Fibroblast of lung (primary cell): Measurements from ENCODE around the gene PADI1. TPM values are rescaled to one million over a fixed set of nuclear protein-coding genes. Genes with fewer than 3 reads are reported as not detected.

Source experiments
- DNase-seq, 2 donors: peaks; one replicate each; pipeline versions ENCODE4 v3.0.0 to v3.0.0-alpha.2; 2010; ENCODE audit warnings: low read depth in 2 of 2
- H2AFZ ChIP-seq: 2 replicates; pipeline ENCODE4 v1.5.1; 2012; ENCODE audit warnings: low read length, control low read depth, inconsistent platforms
- H3K27ac ChIP-seq: 2 replicates; pipeline ENCODE4 v1.5.1; 2011; ENCODE audit warnings: low read length, control low read depth; ENCODE audit not compliant: insufficient read depth
- H3K27me3 ChIP-seq: 2 replicates; pipeline ENCODE4 v1.5.1; 2011; ENCODE audit warnings: mild to moderate bottlenecking, low read length; ENCODE audit not compliant: control insufficient read depth, insufficient read depth
- H3K36me3 ChIP-seq: 2 replicates; pipeline ENCODE4 v1.5.1; 2011; ENCODE audit warnings: low read length; ENCODE audit not compliant: control insufficient read depth, insufficient read depth
- H3K4me1 ChIP-seq: 2 replicates; pipeline ENCODE4 v1.5.1; 2011; ENCODE audit warnings: low read length; ENCODE audit not compliant: control insufficient read depth, insufficient read depth; ENCODE audit errors: extremely low read depth
- H3K4me2 ChIP-seq: 2 replicates; pipeline ENCODE4 v1.5.1; 2011; ENCODE audit warnings: low read length, control low read depth; ENCODE audit not compliant: insufficient read depth; ENCODE audit errors: extremely low read depth
- H3K4me3 ChIP-seq, 4 experiments: fragments of 200-600 bp in 1 of 4; sonication (generic) in 1 of 4; replicated peaks in 1 of 4; 2 replicates each; pipeline ENCODE4 v1.5.1; 2011 to 2016; ENCODE audit warnings: low read length in 4 of 4, low read depth in 3 of 4, mild to moderate bottlenecking in 3 of 4, control low read depth in 2 of 4, inconsistent platforms in 1 of 4, mixed read lengths in 1 of 4; ENCODE audit not compliant: insufficient read depth in 1 of 4; ENCODE audit errors: control extremely low read depth in 1 of 4
- H3K79me2 ChIP-seq: 2 replicates; pipeline ENCODE4 v1.5.1; 2012; ENCODE audit warnings: mild to moderate bottlenecking, low read length, inconsistent platforms; ENCODE audit not compliant: control insufficient read depth, insufficient read depth
- H3K9ac ChIP-seq: 2 replicates; pipeline ENCODE4 v1.5.1; 2011; ENCODE audit warnings: mild to moderate bottlenecking, low read length, control low read depth; ENCODE audit not compliant: insufficient read depth
- H3K9me3 ChIP-seq: 2 replicates; pipeline ENCODE4 v1.5.1; 2012; ENCODE audit warnings: low read depth, low read length; ENCODE audit not compliant: control insufficient read depth, insufficient read depth
- H4K20me1 ChIP-seq: 2 replicates; pipeline ENCODE4 v1.5.1; 2011; ENCODE audit warnings: low read length; ENCODE audit not compliant: control insufficient read depth, insufficient read depth; ENCODE audit errors: extremely low read depth
- EZH2 ChIP-seq: IDR thresholded peaks from 2 replicates; pipeline ENCODE4 v1.5.1; 2012; ENCODE audit warnings: low read length, control low read depth, mild to moderate bottlenecking; ENCODE audit errors: missing control alignments
- polyA plus RNA-seq, 2 donors: library from polyadenylated mRNA; depleted of rRNA in 1 of 2; stranded (reverse) in 1 of 2; unstranded in 1 of 2; fragments of >200 nt; gene quantifications; 2 replicates each; pipeline ENCODE4 v1.2.1, GENCODE V29; 2011 to 2012; ENCODE audit warnings: missing spikeins in 1 of 2
- total RNA-seq: library from RNA; depleted of rRNA; stranded (reverse); fragments of >200 nt; gene quantifications from 2 replicates; pipeline ENCODE4 v1.2.1, GENCODE V29; 2014
- TF ChIP-seq, protein P1 (sequence below), 2 donors: IDR thresholded peaks in 1 of 2; conservative IDR thresholded peaks in 1 of 2; 1 replicate in 1 of 2; 2 replicates in 1 of 2; pipeline ENCODE4 v1.5.1; 2011 to 2012; ENCODE audit warnings: low read length in 2 of 2, control low read depth in 1 of 2, inconsistent platforms in 1 of 2, low read depth in 1 of 2, mild to moderate bottlenecking in 1 of 2

Gene PADI1
- total and polyA plus RNA-seq, 2 donors (not counting 1 experiment from before 2014, with no cell fraction given) = not detected

DNA sequence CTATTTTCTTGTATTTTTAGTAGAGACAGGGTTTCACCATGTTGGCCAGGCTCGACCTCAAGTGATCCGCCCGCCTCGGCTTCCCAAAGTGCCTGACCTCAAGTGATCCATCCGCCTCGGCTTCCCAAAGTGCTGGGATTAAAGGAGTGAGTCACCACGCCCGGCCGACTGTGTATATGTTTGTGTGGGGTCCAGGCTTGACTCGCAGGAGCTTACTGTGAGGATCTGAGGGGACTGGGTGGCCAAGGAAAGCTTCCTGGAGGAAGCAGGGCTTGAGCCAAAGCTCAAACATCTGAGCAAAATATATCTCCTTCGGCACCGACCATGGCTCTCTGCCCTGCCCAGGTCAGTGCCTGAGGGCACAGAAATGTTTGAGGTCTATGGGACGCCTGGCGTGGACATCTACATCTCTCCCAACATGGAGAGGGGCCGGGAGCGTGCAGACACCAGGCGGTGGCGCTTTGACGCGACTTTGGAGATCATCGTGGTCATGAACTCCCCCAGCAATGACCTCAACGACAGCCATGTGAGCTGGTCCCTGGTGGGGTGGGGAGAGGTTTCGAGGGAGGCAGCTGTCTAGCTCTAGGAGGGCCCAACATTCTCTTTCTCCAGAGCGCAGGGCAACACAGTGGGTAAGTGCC lies 54.4 kb downstream of the PADI1 start:
- Histone ChIP-seq H3K9me3 (no peaks in the 10 kb centered on the region), H3K27me3 (peaks cover 6% of the 10 kb centered on the region), H3K4me1 (no peaks in the 10 kb centered on the region), H2AFZ (no peak overlapping the region), H3K79me2 (no peaks in the 10 kb centered on the region), H3K36me3 (no peaks in the 10 kb centered on the region), H3K4me3 (no peak overlapping the region), H3K4me2 (no peak overlapping the region), H4K20me1 (no peaks in the 10 kb centered on the region), H3K9ac (no peak overlapping the region), H3K27ac (no peak overlapping the region)
- DNase-seq = peak; percentile 42 to 66
- TF ChIP-seq, protein P1, sequence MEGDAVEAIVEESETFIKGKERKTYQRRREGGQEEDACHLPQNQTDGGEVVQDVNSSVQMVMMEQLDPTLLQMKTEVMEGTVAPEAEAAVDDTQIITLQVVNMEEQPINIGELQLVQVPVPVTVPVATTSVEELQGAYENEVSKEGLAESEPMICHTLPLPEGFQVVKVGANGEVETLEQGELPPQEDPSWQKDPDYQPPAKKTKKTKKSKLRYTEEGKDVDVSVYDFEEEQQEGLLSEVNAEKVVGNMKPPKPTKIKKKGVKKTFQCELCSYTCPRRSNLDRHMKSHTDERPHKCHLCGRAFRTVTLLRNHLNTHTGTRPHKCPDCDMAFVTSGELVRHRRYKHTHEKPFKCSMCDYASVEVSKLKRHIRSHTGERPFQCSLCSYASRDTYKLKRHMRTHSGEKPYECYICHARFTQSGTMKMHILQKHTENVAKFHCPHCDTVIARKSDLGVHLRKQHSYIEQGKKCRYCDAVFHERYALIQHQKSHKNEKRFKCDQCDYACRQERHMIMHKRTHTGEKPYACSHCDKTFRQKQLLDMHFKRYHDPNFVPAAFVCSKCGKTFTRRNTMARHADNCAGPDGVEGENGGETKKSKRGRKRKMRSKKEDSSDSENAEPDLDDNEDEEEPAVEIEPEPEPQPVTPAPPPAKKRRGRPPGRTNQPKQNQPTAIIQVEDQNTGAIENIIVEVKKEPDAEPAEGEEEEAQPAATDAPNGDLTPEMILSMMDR (conservative IDR thresholded peaks at IDR 0.05 in 1 of 2, IDR thresholded peaks at IDR 0.05 in 1 of 2; ENCODE audit: low read depth in 1 of 2, low read length in 2 of 2) = no peak
- no peak for TF ChIP-seq EZH2

DNA sequence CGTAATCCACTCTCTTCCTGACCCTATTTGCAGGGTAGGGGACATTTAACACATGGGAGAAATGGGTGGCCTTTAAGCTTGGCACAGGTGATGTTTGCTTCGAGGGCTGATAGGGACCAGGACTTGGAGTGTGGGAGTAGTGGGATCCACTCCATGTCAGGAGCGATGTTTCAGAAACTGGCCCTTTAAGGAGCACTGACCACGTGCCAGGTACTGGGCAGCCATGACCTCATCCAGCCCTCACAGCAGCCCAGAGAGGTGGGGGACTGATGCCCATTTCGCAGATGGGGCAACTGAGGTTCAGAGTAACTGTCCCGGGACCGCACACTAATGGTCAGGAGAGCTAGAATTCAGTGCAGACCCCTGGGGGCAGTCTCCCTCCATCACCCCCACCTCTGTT lies 55.3 kb downstream of the PADI1 start:
- TF ChIP-seq, protein P1 (conservative IDR thresholded peaks at IDR 0.05 in 1 of 2, IDR thresholded peaks at IDR 0.05 in 1 of 2; ENCODE audit: low read depth in 1 of 2, low read length in 2 of 2) = no peak
- TF ChIP-seq EZH2 = no peak
- Histone ChIP-seq H3K4me2 (no peak overlapping the region), H2AFZ (no peak overlapping the region), H3K36me3 (no peaks in the 10 kb centered on the region), H3K27ac (no peak overlapping the region), H3K4me3 (no peak overlapping the region), H4K20me1 (no peaks in the 10 kb centered on the region), H3K9me3 (no peaks in the 10 kb centered on the region), H3K79me2 (no peaks in the 10 kb centered on the region), H3K9ac (no peak overlapping the region), H3K27me3 (peaks cover 6% of the 10 kb centered on the region), H3K4me1 (no peaks in the 10 kb centered on the region)
- no peak for DNase-seq

DNA sequence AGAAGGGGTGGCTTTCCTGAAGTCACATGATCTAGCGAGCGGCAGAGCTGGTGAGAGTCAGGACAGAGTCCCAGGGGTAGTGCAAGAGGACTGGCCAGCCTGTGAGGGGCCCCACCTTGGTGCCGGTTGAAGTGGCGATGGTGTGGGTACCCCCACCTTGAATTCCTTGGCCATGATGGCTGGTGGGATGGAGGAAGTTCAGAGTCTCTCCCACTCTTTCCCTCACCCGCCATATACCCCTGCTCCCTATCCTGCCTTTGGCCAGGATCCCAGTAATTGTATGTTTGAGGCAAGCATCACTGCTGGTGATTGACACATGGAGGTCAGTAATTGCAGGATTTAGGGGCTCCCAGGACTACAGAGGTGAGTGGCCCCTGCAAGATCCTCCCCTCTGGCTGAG lies 55.8 kb downstream of the PADI1 start:
- no peak for DNase-seq
- no peaks in the 10 kb centered on the region for H3K4me1 ChIP-seq
- H3K9ac ChIP-seq = no peak overlapping the region
- H3K27me3 ChIP-seq = peaks cover 6% of the 10 kb centered on the region
- H3K4me2 ChIP-seq = no peak overlapping the region
- H4K20me1 ChIP-seq = no peaks in the 10 kb centered on the region
- H3K4me3 ChIP-seq = no peak overlapping the region
- TF ChIP-seq, protein P1 (conservative IDR thresholded peaks at IDR 0.05 in 1 of 2, IDR thresholded peaks at IDR 0.05 in 1 of 2; ENCODE audit: low read depth in 1 of 2, low read length in 2 of 2) = no peak
- TF ChIP-seq EZH2 = no peak
- no peak overlapping the region for H2AFZ ChIP-seq
- H3K79me2 ChIP-seq = no peaks in the 10 kb centered on the region
- no peaks in the 10 kb centered on the region for H3K36me3 ChIP-seq
- H3K27ac ChIP-seq = no peak overlapping the region
- H3K9me3 ChIP-seq = no peaks in the 10 kb centered on the region
